MM.1S (cell line): ENCODE measurements around the gene RANBP6.

Source experiments
- CTCF ChIP-seq: fragments of 300-600 bp; sonication (generic); IDR thresholded peaks from 2 replicates; pipeline ENCODE4 v1.5.1; 2016; ENCODE audit warnings: antibody characterized with exemption, low read length, mixed read lengths
- EZH2 ChIP-seq: fragments of 300-600 bp; sonication (generic); optimal IDR thresholded peaks from 2 replicates; pipeline ENCODE3; 2017; ENCODE audit warnings: low read depth, mild to moderate bottlenecking, antibody characterized with exemption, low read length, mixed read lengths
- EZH2phosphoT487 ChIP-seq: fragments of 300-600 bp; sonication (generic); IDR thresholded peaks from 2 replicates; pipeline ENCODE4 v1.6.1; 2018; ENCODE audit warnings: antibody characterized with exemption, low read length

- TF ChIP-seq CTCF = peak; percentile 67
- TF ChIP-seq EZH2 = no peak
- TF ChIP-seq EZH2phosphoT487 = no peak
Measured at GRCh38 chr9:6024035-6024554, 8.7 kb upstream of the RANBP6 start.
